Germinal center (tissue), 1 donor: ENCODE measurements around the gene ISLR.

Experiments
- DNase-seq: peaks from one replicate; pipeline ENCODE4 v3.0.0; 2012; ENCODE audit warnings: mixed read lengths, low spot score

The ISLR gene

DNA sequence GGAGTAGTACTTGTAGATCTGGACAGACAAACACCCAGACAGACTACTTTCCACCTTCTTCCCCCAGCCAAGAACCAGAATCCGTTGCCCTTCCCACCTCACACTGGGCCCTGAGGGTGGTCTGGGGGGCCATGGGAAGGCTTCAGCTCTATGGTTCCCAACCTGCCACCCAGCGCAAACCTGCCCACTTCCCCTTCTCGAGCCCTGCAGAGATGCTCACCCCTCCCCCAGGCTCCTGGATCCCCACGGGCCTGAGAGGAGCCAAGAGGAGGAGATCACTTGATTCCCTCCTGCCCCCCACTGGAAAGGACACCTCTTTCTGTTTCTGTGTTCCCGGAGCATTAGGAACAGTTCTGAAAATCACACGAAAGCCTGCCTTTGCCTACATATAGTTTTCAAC lies 20.4 kb downstream of the ISLR start:
- DNase-seq, result no peak

DNA sequence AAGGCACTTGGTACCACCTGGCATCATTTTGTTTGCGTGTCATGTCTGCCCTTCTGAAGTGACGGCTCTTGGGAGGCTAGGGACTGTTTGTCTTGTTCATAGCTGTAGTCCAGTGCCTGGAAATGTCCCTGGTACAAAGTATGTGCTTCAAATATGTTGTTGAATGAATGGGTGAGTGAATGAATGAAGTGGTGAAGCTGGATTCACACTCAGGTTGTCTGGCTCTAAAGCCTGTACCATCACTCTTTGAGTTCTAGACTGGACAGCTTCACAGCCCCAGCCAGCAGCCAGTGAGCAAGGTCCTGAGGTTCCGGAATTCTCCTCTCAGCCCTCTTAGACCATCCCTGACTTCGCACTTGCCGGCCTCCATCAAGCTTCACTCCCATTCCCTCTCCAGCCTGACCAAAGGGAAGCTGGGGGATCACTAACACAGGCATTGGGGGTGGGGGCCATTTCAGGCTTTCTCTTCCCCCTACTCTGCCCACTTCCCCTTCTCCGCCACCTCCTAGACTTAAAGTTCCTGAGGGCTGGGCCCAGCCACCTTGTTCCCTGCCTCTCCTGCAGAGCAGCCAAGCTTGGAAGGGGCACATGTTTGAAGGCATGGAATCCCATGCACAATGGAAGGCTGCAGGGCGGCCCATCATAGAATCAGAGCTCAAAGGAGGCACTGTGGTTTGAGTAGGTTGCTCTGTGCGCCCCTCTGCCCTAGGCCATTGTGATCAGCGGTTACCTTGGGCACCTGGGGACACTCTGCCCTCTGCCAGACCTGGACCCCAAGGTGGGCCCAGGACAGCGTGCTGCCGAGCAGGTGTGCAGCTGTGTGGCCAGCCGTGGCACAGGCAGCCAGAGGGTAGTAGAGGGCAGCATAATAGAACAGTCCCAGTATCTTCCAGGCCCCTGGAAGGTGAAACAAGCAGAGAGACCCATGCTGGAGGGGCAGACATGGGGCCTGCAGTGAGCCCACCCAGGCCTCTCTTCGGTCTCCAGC lies 21.4 kb downstream of the ISLR start:
- DNase-seq, result no peak

DNA sequence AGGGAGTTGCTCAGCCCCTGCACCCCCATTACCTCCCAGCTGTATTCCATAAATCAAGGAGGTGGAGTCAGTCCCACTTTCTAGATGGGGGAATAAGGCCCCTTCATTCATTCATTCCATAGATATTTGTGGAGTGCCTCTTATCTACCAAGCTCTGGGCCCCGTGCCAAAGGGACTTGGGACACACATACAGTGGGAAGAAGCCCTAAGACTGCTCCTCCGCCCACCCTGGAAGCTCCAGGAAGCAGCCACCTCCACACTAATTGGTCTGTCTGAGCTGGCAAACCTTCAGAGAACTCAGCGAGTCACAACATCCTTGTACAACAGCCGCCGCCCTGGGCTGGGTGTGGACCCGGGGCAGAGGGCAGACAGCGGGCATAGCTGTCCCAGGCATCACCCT lies 22.7 kb downstream of the ISLR start:
- DNase-seq, result no peak

DNA sequence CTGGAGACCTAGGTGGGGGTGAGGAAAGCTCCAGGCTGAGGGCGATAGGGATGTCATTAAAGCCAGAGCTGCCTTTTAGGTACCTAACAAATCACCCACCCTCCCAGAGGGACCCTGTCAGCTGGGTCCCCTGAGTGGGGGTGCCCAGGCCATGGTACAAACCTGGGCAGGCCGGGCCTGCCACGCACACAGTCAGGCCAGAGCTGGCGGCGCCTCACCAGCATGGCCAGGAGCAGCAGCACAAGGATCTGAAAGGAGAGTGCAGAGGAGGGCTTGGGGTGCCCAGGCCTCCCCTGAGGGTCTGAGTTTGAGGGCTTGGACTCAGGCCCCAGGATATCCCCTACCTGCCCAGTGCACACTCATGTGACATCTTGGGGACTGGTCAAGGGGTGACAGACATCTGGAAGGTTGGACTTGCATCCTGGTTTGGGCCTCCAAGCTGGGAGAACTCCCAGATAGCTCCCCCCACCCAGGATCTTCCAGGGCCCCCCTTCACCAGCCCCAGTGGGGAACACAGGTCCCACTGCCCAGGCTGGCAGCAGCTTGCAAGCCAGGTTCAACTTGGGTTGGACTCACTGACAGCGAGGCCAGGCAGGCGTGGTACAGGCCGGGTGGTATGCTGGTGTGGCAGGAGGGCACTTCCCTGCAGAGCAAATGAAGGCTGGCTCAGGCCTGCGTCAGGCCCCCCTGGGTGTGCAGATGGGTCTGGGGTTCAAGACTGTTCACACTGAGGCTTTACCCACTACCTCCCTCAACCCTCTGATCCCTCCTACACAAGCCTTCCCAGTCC lies 23.9 kb downstream of the ISLR start:
- DNase-seq, result no peak

DNA sequence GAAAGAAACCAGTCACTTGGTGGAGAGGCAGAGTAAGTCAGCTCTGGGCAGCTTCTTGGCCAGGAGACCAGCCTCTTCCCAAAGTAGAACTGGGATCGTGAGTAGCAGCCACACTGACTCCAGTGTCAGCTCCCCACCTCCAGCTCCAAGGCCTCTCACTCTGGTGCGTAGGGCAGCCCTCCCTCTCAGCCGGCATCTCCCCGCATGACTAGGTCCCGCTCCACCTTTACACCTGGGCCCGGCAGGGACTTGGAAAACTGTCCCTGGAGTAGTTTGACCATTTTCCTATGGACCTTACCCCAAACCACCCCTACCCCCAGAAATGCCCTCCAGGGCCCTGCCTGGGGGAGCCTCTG lies 25.8 kb downstream of the ISLR start:
- DNase-seq, result no peak

DNA sequence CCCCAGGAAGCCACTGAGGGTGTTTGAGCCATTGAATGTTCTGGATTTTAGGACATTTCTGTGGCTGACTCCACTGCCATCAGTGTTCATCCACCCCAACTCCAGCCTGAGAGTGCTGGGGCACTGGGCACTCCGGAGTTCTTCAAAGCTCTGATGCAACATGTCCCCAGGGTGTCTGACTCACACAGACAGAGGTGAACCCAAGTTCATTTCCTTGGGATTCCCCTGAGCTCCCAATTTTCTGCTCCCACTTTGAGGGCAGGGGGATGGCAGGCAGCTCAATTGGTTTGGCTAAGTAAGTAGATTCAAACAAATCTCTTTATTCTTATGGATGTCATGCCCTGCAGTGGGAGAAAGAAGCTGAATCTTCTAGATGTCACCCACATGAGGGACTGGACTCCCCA lies 26.9 kb downstream of the ISLR start:
- DNase-seq, result no peak

DNA sequence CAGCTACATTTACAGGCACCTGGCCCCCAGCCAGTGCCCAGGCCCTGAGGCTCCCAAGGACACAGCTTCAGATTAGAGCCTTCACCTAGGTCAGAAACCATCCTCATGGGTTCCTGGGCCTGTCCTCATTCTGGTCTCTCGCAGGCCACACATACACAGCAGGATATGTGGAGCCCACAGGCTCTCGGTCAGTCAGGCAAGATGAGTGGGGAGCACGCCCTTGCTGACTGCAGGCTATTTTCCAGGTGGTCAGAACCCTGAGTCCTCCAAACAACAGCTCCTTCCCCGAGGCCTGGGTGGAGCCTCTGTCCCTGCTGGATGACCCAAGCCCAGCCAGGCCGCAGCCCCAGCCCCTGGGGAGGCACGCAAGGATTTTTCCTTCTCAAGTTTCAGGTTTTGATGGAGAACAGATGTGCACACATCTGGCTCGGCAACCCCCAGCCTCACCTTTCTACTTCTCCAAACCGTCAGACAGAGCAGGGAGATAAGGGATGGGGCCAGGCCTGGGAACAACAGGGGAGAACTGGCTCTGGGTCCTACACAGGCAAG lies 27.4 kb downstream of the ISLR start:
- DNase-seq, result no peak

DNA sequence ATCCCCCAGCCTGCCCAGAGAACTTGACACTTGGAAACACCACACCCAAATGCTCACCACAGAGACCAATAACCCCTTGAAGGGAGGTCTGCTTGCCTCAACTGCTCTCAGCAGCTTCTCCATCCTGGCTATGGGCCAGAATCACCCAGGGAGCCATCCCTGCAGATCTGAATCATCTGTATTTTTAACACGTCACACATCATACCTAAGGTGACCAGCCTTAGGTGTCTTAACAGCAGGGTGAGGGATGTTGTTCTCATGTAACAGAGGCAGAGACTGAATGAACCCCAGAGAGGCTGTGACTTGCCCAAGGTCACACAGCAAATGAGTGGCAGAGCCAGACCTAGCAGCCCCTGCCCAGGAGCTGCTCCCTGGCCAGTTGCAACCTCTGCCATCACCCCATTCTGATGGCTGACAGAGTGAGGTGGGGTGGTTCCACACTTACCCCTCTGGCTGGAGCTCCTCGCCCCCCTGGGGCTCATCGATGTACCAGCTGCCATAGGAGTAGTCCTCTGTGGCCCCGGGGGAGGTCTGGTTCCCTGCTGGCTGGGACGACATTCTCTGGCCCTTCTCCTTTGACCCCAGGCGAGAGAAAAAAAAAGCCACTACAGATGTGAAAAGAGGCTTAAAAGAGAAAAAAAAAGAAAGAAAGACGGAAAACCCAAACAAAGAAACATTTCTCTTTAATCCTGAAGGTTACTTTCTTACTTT lies 28.4 kb downstream of the ISLR start:
- no peak for DNase-seq

DNA sequence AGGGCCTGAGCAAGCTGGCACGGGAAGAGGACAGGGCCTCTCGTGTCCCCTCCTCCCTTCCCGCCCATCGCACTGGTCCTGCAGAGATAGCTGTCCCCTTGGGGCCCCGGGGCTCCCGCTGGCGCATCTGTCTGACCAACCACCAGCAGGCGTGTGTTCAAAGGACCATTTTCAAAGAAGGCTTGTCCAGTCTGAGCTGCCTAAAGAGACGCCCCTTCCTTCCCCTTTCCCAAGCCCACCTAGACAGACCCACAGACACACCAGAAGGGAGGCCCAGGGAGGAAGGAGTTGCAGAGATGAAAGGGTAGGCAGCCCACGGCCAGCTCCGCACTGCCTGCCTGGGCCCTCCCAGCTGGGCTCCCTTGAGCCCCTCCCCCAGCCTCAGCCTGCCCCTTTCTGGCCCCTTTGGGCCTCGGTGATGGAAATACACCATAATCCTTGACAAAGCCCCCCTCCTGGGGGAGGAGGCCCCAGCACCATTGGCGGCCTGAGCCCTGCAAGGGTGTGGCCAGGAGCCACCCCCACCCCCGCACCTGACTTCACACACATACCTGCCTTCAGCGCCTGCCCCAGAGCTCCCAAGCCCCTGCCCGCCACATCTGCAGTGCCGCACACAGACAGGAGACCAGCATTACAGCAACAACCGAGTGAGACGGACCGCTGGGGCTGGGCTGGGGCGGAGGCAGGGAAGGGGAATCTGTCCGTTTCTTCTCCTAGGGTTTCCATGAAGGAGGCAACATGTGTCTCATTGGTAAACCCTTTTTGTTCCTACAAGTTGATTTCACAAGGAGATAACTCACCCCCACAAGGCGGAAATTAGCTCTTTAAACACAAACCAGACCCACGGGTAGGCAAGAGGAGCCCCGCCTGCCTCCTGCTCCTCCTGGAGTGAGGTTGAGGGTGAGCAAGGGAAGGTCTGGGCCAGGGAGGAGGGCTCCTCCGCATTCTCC lies 29.2 kb downstream of the ISLR start, which contains the start of gene STRA6:
TSS of gene STRA6 (minus strand) at position 336 of the 950 bp plus-strand sequence. CDS start 520 bp downstream, outside the sequence.
- DNase-seq, result no peak

DNA sequence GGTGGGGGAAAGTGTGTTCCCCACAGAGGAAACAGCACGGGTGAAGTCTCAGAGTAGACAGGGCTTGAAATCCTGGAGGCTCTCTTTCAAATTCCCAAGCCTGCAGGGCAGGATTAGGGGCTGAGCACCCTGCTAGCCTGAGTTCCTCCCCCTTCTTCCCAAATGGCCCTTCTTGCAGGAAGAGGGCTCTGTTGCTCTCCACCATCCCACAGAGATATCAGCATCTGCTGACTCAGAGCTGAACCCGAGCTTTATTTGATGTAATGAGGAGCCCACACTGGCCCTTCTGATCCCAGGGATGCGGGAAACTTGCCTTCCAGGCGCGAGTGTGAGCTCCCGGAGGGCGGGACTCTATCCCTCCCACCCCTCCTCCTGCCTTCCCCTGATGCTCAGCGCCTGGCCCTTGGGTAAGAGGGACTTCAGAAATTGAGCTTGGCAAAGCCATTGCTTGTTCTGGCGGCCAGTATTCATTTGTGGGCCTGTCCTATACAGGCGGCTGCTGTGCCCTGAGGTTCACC lies 30.5 kb downstream of the ISLR start:
- no peak for DNase-seq

DNA sequence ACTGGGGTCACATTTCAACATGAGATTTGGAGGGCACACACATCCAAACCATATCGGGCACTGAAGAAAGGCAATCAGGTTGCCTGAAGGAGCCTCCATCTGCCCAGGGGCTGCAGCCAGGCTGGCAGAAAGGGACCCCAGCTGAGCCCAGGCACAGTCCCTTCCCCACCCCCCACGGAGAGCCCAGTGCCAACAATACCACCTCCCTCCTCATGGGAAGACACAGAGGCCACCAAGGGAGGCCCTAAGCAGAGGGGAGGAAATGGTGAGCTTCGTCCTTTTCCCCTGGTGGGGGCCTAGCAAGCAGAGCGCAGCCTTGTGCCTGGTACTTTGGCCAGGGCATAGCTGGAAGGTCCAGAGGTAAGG lies 32.1 kb downstream of the ISLR start:
- no peak for DNase-seq

DNA sequence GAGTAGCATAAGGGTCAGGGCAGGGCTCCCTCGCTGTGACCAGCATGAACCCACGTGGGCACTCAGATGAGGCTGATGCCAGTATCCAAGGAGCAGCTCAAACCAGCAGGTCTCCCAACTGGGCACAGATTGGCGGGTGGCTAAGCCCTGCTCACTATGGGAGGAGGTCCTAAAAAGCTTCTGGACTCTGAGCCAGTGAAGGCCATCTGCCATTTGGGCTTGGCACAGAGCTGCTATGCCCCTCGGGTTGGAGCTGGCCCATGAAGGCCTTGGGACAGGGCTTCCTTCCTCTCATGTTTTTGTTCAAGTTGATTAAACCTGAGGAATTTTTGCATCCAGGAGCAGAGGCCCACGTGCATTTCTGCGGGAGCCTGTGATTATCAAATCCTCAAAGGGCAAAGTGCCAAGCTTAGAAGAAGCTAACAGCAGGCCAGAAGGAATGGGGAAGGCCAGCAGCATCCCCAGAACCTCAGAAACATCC lies 33.3 kb downstream of the ISLR start:
- no peak for DNase-seq

DNA sequence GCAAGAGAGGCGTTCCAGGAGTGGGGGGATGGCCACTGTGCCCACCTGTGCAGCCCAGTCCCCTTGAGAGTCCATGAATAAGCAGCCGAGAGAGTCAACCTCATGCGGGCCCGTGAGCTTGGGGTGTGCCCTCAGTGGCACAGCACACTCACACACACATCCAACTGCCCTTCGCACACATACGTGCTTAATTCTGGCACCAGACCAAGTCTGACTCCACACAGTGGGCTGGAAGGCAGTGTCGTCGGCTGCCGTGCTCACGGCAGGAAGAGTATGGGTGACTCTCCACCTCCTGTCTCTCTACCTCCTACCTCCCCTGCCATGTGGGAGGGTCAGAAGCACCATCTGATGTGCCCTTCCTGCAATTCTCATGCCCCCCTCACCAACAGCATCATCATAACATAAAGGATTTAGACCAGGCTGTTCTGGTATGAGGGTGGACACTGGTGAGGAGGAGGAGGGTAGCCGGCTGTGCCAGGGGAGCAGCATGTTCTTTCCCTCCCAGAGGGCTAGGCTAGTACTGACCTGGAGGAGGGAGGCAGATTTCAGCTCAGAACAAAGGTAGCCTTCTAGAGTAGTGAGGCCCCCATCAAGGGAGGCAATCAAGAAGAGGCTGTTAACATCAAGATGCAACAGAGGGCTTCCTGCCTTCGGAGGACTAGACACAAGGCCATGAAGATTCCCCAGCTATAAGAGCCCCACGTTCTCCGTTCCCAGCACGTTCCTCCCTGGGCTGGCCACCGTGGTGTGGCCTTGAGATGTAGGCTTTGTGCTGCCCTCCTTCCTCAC lies 34.3 kb downstream of the ISLR start:
- no peak for DNase-seq

DNA sequence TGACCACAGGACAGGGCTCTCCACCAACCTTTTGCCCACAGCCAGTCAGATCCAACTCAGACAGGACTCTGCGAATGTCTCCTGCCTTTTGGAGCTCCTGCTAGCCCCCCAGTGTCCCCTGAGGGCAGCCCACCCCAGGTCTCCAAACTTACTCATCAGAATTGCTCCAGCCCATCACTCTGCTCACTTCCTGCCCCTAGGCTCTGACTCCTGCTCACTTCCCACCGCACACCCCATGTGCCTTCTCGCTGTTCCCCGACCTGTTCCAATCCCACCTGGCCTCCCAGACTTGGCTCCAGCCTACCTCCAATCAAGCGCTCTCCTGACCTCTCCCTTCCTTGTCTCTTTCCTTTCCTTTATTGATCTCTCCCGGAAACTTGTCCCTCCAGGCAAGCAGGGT lies 35.0 kb downstream of the ISLR start:
- no peak for DNase-seq

DNA sequence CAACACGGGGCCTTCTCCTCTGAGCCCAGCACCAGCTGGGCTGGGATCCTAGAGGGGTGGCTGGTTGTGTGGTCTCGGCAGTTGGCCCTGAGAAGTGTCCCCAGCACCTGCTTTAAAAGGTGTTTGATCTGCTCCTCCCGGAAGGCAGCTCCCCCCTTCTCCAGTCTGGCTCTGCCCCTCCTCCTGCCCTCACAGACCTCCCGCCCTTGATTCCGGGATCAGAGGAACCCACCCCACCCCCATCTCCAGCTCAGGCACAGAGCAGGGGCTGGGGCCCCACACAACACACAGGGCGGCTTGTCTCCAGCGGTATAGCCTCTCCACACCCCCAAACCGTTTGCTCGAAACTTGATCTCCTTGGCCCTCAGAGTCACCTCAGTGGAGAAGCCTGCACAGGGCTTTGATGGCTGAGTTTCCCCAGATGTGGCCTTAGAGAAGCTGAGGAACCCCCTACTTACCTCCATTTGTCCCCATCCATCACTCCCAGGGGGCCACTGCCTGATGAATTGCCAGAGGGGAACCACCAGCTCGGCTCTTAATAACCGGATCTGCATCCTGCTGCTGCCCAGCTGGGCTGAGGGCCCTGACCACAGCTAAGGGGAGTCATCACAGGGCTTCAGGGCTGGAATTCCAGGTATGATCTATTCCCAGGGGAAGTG lies 35.5 kb downstream of the ISLR start:
- no peak for DNase-seq

DNA sequence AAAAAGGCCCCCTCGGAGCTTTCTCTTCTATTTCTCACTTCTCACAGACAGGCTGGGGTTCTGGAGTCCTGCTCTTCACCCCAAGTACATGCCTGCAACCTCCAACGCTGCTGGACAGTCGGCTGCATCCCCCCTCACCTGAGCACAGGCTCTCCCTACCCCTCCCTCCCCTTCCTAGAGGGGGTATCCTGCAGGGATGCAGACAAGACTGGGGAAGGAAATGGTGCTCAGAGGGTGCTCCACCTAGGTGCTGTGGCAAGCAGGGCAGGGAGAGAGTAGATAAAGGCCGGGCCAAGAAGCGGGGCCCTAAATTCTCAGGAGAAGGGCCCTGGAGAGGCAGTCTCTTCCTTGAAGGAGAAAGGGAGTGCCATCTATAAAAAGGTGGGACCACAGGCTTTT lies 36.0 kb downstream of the ISLR start:
- no peak for DNase-seq

DNA sequence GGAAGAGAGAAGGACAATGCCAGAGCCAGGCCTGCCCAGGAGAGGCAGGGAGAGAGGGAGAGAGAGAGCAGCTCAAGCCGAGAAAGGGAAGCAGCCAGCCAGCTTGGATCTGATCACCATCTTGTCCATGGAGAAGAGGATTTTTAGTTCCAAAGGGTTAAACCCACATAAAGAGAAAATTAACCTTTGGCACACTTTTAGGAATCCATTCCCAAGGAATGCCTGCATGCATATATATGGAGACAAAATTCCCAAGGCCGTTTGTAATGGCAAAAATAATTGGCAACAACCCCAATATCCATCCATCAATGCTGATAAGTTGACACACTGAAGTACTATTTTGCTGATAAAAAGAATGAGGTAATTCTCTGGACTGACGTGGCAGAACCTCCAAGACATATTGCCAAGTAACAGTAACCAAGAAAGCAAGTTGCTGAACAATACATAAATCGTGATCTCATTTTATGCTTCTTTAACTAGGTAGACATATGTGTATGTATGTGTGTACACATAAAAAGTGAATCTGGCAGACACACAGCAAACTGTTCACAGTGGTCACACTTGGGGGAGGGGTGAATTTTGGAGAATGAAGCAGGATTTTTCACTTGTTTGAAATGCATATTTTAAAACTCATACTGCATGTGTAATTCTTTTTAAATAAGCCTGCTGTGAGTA lies 36.6 kb downstream of the ISLR start:
- DNase-seq, result no peak

DNA sequence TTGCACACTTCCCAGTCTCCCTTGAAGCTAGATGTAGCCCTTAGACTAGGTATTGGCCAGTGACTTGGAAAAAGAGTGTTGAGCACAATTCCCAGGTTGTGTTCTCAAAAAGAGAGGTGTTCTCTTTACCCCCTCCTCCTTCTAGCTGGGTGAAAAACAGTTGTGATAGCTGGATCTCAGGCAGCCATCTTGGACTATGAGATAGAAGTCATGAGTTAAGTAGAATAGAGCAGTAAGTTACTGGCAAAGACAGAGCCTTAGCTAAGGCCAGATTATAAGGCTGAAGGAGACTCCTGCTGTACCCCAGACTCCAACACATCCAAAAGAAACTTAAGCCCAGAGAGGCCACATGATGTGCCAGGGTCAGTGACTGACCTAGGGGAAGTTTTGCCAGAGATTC lies 37.2 kb downstream of the ISLR start:
- DNase-seq, result no peak

DNA sequence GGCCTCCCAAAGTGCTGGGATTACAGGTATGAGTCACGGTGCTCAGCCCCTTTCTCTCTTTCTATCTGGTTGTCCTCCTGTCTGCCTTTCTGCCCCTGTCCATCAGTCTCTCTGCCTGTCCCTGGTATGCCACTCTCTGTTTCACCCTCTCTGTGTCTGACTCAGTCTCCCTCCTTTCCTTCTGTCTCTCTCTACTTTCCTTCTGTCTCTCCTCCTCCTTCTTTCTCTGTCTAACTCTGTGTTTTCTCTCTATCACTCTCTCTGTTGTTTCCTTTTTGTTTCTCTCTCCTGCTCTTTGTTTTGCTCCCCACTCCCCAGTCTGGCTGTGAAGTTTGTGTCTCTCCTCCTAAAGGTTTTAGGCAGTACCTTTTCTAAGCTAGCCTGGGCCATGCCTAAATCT lies 38.1 kb downstream of the ISLR start:
- DNase-seq, result no peak
